ENCODE data around the gene STAP2.

Gene STAP2

GRCh38 chr19:4318460-4318859 lies 20.2 kb downstream of the STAP2 start:
- Histone ChIP-seq H3K27me3 (ENCODE audit: low read length) (no peaks in the 10 kb centered on the region), H3F3A (ENCODE audit: insufficient read depth) (no peaks in the 10 kb centered on the region), H3K36me3 (ENCODE audit: low read length) (no peaks in the 10 kb centered on the region), H2AFZ (ENCODE audit: low read depth, low read length, severe bottlenecking) (no peak overlapping the region), H3K9me2 (replicated peaks; ENCODE audit: insufficient read depth, low read length) (no peaks in the 10 kb centered on the region), H3K79me2 (ENCODE audit: insufficient read depth, low read length) (no peaks in the 10 kb centered on the region), H3K4me3 (ENCODE audit: insufficient read depth, low read length, poor library complexity, severe bottlenecking) (no peak overlapping the region), H3K4me2 (ENCODE audit: low read depth, low read length, poor library complexity, severe bottlenecking) (no peak overlapping the region), H3K27ac (ENCODE audit: low read depth, low read length) (no peak overlapping the region), H4K20me1 (ENCODE audit: low read depth, low read length) (no peaks in the 10 kb centered on the region), H3K9ac (ENCODE audit: low read length) (no peak overlapping the region), H3K9me3 (ENCODE audit: insufficient read depth, low read length) (0 out of 2 replicates have a peak, but pooled peaks cover 4% of the 10 kb centered on the region)
- TF ChIP-seq EZH2phosphoT487 (conservative IDR thresholded peaks at IDR 0.05; ENCODE audit: low read length) = no peak
- no peak for TF ChIP-seq CTCF (IDR thresholded peaks at IDR 0.05; ENCODE audit: insufficient read depth, low read length, poor library complexity, severe bottlenecking)

GRCh38 chr19:4316956-4317355 lies 21.7 kb downstream of the STAP2 start:
- no peaks in the 10 kb centered on the region for H3K79me2 ChIP-seq (ENCODE audit: insufficient read depth, low read length)
- 0 out of 2 replicates have a peak, but pooled peaks cover 4% of the 10 kb centered on the region for H3K9me3 ChIP-seq (ENCODE audit: insufficient read depth, low read length)
- no peak overlapping the region for H3K9ac ChIP-seq (ENCODE audit: low read length)
- no peak overlapping the region for H2AFZ ChIP-seq (ENCODE audit: low read depth, low read length, severe bottlenecking)
- H3K27me3 ChIP-seq (ENCODE audit: low read length) = no peaks in the 10 kb centered on the region
- H3K4me2 ChIP-seq (ENCODE audit: low read depth, low read length, poor library complexity, severe bottlenecking) = no peak overlapping the region
- H3F3A ChIP-seq (ENCODE audit: insufficient read depth) = no peaks in the 10 kb centered on the region
- TF ChIP-seq EZH2phosphoT487 (conservative IDR thresholded peaks at IDR 0.05; ENCODE audit: low read length) = no peak
- TF ChIP-seq CTCF (IDR thresholded peaks at IDR 0.05; ENCODE audit: insufficient read depth, low read length, poor library complexity, severe bottlenecking) = no peak
- no peaks in the 10 kb centered on the region for H4K20me1 ChIP-seq (ENCODE audit: low read depth, low read length)
- no peaks in the 10 kb centered on the region for H3K9me2 ChIP-seq (replicated peaks; ENCODE audit: insufficient read depth, low read length)
- no peaks in the 10 kb centered on the region for H3K36me3 ChIP-seq (ENCODE audit: low read length)
- no peak overlapping the region for H3K27ac ChIP-seq (ENCODE audit: low read depth, low read length)
- no peak overlapping the region for H3K4me3 ChIP-seq (ENCODE audit: insufficient read depth, low read length, poor library complexity, severe bottlenecking)

- no peaks in the 10 kb centered on the region for H3K79me2 ChIP-seq (ENCODE audit: insufficient read depth, low read length)
- no peak overlapping the region for H3K4me3 ChIP-seq (ENCODE audit: insufficient read depth, low read length, poor library complexity, severe bottlenecking)
- no peaks in the 10 kb centered on the region for H3K9me2 ChIP-seq (replicated peaks; ENCODE audit: insufficient read depth, low read length)
- H4K20me1 ChIP-seq (ENCODE audit: low read depth, low read length) = no peaks in the 10 kb centered on the region
- no peak overlapping the region for H2AFZ ChIP-seq (ENCODE audit: low read depth, low read length, severe bottlenecking)
- no peaks in the 10 kb centered on the region for H3F3A ChIP-seq (ENCODE audit: insufficient read depth)
- no peaks in the 10 kb centered on the region for H3K27me3 ChIP-seq (ENCODE audit: low read length)
- no peak for TF ChIP-seq EZH2phosphoT487 (conservative IDR thresholded peaks at IDR 0.05; ENCODE audit: low read length)
- TF ChIP-seq CTCF (IDR thresholded peaks at IDR 0.05; ENCODE audit: insufficient read depth, low read length, poor library complexity, severe bottlenecking) = no peak
- no peak overlapping the region for H3K27ac ChIP-seq (ENCODE audit: low read depth, low read length)
- H3K36me3 ChIP-seq (ENCODE audit: low read length) = no peaks in the 10 kb centered on the region
- H3K4me2 ChIP-seq (ENCODE audit: low read depth, low read length, poor library complexity, severe bottlenecking) = no peak overlapping the region
- H3K9ac ChIP-seq (ENCODE audit: low read length) = no peak overlapping the region
- no peaks in the 10 kb centered on the region for H3K9me3 ChIP-seq (ENCODE audit: insufficient read depth, low read length)
Measured at GRCh38 chr19:4313847-4314490, 24.7 kb downstream of the STAP2 start.
